Measurements from ENCODE around the gene IFRD2.

Gene IFRD2, protein sequence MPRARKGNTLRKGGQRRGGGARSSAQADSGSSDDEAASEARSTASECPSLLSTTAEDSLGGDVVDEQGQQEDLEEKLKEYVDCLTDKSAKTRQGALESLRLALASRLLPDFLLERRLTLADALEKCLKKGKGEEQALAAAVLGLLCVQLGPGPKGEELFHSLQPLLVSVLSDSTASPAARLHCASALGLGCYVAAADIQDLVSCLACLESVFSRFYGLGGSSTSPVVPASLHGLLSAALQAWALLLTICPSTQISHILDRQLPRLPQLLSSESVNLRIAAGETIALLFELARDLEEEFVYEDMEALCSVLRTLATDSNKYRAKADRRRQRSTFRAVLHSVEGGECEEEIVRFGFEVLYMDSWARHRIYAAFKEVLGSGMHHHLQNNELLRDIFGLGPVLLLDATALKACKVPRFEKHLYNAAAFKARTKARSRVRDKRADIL

DNA sequence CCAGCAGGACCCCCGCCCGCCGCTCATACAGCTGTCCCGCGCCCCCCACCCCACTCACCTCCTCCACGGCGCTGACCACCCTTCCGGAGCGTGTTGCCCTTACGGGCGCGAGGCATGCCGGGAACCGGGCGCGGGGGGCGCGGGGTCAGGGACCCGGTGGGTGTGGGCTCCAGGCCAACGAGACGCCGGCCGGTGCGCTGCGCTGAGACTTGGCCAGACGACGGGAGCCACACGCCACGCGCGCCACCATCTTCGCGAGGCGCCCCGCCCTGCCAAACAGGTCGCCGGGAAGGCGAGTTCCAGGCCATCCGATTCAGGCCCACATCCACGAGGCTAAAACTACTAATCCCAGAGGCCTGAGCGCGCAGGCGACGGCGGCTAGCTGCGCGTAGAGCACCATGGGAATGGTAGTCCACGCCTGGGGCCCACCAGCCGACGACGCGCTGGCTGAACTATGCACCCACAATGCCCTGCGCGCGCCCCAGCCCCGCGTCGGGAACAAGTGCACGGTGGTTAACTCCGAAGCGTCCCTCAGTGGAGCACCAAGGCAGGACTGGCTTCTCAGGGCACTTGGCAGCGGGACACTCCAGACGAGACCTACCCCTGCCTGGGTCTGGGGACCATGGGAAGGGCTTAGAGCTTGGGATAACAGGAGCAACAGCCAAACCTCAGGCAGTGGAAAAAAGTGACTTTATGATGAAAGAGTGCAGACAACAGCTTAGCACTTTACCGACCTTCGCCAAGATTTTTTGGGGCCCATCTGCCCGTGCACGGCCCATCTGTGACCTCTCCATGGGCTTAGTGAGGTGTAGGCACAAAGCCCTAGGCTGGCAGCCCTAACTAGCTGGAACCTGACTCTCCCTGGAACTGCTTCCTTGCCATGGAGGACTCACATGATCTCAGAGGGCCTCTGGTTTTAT is at the start of gene IFRD2:
Gene IFRD2, minus strand, starts transcription at position 271 of the 920 bp plus-strand sequence. Its CDS starts 155 bp downstream, at position 116.
- FAIRE-seq, result peak; percentile 97

DNA sequence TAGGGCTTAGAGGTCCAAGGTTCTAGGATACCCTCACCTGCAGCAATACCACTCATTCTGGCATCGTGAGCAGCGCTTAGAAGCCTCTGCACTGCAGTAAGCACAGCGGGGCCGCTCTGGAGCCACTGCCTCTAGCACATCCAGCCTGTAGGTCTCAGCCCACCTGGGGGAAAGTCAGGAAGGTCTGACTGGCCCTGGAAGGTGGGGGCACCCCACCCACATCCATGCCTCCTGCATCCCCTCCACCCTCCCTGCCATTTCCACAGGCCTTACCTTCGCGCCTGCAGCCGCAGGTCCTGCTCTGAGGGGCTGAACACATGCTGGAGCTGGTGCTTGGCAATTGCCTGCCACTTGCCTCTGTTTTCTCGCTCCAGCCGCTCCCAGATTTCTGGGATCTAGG is 49.3 kb upstream of the IFRD2 start:
- FAIRE-seq, result no peak

DNA sequence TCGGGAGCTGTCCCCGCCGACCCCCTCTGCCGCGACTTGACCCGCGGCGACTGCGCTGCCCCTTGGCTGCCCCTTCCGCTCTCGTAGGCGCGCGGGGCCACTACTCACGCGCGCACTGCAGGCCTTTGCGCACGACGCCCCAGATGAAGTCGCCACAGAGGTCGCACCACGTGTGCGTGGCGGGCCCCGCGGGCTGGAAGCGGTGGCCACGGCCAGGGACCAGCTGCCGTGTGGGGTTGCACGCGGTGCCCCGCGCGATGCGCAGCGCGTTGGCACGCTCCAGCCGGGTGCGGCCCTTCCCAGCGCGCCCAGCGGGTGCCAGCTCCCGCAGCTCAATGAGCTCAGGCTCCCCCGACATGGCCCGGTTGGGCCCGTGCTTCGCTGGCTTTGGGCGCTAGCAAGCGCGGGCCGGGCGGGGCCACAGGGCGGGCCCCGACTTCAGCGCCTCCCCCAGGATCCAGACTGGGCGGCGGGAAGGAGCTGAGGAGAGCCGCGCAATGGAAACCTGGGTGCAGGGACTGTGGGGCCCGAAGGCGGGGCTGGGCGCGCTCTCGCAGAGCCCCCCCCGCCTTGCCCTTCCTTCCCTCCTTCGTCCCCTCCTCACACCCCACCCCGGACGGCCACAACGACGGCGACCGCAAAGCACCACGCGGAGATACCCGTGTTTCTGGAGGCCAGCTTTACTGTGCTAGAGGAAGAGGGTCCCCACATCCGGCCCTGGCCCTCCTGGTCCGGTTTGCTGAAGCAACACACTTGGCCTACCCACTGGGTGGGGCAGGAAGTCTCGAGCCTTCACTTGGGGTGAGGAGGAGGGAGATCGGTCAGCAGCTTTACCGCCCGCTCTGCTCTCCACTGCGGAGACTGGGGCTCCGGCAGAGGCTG is 48.5 kb upstream of the IFRD2 start, which contains the start of gene RASSF1:
Gene RASSF1, minus strand, starts transcription at position 389 of the 882 bp plus-strand sequence. Its CDS starts 31 bp downstream, at position 358.
- no peak for FAIRE-seq

DNA sequence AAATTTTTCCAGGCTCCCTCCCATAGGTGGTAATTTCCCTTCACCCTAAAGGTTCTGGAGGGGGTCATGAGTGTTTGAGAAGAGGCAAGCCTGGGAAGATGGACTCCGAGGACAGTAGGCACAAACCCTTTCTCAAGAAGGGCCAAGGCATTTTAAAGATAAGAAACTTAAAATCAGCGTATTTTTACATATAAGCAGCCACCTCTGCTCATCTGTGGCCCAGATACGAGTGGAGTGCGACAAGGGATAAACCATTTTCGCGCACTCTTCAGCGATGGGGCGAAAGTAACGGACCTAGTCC is 47.9 kb upstream of the IFRD2 start:
- FAIRE-seq, result no peak

DNA sequence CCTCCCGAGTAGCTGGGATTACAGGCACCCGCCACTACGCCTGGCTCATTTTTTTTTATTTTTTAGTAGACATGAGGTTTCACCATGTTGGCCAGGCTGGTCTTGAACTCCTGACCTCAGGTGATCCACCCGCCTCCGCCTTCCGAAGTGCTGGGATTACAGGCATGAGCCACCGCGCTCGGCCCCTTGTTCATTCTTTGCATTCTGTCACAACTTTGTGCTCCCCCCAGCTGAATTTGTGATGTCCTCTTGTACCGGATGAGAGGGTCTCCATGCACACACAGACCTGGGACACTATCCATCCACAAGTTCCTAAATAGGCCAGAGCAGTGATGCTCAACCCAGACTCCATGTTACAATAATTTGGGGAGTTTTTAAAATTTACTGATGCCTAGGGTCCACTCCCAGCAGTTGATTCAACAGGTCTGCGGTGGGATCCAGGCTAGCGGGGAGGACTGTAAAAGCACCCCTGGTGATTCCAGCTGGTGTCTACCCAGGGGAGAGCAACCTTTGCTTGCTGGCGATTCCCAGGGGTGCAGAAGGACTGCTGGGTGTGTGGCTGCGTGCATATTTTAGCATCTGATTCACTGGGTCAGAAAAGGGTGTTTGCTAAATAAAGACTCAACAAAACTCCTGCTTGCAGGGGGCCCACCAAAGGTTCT is 47.4 kb upstream of the IFRD2 start:
- no peak for FAIRE-seq

DNA sequence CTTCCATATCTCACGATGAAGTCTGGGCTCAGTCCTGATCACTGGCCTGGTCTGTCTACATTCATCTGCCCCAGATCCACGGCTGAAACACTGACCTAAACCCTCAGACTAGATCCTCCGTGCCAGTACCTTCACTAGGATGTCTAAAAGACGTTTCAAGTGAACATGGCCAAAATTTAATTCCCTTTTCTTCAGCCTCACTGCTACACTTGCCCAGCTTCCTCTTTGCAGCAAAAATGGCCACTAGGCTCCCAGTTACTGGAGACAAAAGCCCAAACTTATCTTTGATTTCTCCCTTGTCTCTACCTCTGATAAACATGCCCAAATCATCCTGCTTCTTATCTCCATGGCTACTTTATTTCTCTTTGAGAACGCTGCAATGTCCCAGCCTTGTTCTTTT is 46.7 kb upstream of the IFRD2 start:
- no peak for FAIRE-seq

DNA sequence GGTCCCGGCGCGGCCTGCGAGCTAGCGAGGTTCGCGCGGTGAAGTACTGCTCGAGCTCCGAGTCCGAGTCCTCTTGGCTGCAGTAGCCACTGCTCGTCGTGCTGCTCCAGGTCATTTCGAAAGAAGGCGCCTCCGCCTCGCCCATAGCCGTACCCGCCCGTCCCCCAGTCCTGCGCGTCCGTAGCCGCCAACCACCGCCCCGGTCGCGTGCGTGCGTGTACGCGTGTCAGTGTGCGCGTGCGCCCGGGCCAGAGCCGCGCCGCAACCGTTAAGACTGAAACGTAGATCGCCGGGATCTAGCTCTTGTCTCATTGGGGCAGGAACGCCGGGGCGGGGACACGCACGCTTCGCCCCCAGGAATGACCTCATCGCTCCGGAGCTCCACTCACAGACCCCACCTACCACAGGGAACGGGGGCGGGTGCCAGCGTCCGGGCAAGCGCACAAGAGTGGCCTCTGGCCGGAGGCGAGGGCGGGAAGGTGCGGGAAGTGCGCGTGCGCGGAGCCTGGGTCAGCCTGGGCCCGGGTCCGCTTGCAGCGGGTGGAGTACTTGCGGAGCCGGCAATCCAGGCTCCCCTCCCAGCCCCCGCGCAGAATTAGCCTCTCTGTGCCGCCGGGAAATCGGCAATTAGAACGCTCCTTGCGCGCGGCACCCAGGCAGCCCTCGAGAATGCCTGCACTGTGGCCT is 45.1 kb upstream of the IFRD2 start:
- FAIRE-seq, result peak; percentile 98

DNA sequence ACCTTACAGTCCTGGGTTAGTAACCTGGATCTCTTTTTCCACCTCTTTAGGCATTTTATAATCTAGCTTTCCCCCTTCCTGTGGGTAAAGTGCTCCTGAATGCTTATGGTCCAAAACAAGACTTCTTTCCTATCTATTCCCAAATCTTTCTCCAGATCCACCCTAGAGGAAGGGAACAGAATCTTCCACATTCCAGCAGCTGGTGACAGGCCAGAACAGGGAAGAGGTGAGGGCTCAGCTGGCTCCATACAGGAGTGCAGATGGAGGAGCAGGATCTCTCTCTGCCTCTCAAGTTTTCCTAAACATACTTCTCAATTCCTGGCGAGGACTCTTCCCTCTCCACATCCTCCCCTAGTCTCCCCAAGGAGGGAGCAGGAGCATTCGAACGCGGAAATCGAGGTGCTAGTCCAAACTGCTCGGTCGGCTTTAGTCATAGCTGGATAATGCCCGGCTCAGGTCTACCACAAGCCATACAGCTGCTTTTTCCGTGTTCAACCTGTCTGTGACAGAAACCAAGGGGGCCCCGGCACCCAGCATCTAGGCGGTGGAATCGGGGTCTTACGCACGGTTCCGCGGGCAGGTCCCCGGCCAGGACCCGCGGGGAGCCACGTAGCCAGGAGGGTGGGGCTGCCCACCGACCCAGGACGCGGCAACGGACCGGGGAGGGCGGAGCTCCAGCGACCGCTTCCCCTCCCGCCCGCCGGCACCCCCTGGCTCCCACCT is 44.4 kb upstream of the IFRD2 start:
- FAIRE-seq, result no peak

DNA sequence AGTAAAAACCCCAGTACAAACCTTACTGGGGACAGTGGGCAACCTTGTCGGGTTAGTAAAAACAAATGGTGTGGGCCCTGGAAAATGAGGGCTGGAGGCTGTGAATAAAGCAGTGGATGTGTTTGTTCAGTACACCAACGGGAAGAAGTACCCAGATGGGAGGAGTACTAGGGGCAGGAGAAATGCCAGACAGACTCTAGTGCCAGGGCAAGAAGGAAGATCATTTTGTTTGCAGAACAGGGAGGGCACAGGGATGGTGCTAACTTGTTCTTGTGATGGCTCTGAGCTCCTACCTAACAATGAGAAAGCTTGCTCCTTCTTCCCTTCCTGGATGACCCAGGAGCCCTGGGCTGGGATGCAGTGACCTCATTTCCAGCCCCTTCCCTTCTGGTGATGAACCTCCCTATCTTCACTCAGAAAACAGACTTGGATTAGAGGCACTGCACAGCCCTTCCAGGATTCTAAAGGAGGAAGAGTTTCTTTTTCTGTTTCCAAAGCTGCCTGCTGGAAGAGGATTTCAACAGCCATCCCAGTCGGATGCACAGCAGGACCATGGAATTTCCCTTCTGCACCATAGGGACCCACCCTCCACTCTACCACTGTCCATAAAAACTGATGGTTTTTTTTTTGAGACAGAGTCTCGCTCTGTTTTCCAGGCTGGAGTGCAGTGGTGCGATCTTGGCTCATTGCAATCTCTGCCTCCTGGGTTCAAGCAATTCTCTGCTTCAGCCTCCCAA is 42.3 kb upstream of the IFRD2 start:
- FAIRE-seq, result no peak

DNA sequence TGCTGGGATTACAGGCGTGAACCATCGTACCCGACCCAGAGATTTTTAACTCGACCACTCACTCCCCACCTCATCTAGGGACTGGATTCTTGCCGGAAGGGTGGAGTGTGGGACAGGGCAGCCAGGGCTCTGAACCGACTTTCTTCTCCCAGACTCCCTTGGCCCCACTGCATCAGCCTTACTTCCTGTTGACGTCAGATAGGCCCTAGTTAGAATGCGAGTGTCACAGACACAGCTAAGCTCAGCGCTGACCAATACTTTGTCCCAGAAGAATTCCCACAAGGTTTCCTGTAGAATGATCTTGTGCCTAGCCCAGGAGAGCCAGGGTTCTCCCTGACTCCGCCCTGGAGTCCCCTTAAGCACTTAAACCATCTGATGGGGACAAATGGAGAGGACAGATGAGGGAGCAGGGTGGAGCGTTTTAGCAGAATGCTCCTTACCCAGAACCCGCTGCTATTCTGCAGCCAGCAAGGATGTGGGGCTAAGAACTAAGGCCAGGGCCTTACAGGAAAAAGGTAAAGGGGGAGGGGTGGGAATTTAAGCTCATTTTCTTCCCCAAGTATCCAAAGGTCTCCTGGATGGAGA is 41.6 kb upstream of the IFRD2 start:
- FAIRE-seq, result no peak

DNA sequence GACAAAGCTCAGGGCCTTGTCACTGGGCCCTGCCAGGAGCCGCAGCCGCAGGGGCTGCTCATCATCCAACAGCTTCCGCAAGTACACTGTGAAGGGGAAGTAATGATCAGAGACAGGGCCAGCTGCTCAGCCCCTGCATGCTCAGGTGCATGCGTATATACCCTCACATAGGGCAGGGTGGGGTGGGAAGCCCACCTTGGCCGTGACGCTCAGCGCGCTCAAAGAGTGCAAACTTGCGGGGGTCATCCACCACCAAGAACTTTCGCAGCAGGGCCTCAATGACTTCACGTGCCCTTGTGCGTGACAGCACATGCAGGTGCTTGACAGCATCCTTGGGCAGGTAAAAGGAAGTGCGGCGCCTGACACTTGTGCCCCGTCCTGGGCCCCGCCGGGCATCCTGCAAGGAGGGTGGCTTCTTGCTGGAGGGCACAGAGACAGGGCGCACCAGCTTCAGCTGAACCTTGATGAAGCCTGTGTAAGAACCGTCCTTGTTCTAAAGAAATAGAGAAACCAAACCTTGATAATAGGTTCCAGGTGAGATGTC is 39.2 kb upstream of the IFRD2 start:
- FAIRE-seq, result no peak

DNA sequence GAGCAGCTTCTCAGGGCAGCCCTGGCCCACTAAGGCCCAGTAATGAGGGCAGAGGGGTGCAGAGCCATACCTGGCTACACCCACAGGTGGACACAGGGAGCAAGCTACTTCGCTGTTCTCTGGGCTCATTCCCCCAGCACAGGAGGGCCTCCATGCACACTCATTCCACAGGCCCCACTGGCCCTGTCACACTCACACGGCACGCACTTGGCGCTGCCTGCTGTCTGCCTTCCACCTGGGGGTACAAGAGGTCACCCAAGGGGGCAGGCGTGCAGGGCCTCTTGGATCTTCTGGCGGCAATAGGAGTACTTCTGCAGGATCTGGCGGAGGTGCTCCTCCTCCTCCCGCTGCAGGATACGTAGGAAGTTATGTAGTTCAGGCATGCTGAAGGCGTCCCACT is 38.1 kb upstream of the IFRD2 start:
- no peak for FAIRE-seq

DNA sequence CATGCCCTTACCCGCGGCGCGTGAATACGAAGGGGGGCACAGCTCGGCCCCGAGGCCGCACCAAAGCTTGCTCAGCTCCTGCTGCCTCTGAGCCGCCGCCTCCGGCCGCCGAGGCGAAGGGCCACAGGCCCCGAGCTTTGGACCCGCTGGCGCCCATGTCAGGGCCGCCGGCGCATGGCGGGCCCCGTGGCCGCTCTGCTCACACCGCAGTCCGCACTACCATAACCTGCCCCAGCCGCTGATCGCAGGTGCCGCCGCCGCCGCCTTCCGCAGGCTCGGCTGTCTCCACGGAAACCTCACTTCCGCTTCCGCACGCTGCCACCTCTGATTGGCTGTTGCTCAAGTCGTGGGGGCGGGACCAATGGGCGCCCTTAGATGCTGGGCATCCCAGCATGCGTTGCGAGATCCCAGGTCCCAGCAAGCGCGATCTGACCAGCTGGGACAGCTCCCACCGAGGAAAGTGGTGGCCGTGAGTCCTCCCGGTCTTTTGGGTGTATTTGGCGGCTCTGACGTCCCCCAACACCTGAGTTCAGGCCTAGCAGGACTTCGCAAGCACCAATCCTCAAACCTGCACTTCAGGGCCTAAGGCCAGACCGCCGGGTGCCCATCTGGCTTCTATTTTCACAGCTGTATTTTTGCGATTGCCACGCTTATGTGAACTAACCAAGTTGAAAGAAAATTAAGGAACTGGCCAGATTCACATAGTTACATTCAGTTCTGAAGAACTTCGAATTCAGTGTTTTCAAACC is 35.9 kb upstream of the IFRD2 start, which contains the start of gene TUSC2:
Gene TUSC2, minus strand, starts transcription at position 281 of the 749 bp plus-strand sequence. Its CDS starts 124 bp downstream, at position 157.
- FAIRE-seq, result peak; percentile 96

DNA sequence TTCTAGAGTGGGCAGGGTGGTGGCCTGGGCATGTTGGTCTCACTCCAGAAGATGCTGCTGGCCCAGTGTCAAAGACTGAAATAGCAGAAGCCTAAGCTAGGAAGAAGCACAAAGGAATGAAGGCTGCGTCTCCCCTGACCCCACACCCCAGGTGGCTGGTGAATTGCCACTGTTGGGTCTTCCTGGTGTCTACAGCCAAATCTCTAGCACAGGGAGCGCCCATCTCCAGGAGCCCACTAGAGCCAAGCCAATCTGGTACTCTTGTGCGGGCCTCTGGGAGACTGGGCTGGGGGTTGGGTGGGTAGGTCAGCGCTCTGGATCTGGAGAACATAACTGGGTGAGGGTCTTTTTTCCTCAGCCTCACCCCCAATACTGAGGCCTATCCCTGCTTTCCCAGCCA is 34.9 kb upstream of the IFRD2 start:
- no peak for FAIRE-seq

DNA sequence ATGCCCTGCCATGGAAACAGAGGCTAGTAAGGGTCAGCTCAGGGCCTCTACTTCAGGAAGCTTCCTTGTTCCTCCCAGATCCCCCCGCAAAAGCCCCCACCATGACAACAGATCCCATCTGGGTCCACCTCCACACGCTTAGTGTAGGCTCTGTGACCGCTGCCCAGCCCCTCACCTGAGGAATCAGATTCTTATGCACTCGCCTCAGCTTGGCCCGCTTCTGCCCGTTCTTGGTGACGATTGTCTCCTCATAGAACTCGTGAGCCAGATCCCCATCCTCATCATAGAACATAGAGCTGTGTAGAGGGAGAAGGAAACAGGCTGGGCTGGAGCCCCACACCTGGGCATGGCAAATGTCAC is 33.9 kb upstream of the IFRD2 start:
- FAIRE-seq, result no peak

DNA sequence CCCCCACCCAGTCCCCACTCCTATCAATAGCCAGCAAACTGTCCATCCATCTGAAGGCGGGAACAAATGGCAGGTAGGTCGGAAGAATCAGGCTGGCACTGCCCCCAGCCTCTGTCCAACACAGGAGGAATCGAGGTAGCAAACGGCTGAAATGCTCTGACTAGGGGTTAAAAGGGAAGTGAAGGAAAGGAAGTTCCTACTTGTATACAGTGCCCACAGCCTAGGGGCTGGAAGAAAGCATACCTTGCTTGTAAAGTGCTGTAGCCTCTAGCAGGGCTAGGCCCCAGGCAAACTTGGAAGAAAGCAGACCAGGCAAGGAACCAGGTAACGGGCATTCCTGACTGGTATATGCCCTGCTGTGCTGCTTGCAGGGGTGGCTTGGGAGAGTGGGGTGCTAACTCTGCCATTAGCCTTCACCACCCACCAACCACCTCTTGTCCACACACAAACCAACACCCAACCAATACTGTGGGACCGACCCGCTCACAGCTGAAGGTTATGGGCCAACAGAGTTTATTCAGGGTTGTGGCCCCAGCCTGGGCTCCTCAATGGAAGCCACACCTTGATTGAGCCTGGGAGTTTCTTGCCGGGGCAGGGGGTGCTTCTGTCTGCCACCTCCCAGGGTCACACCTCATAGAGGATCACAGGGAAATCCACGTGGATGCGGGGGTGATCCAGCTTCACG is 33.4 kb upstream of the IFRD2 start:
- FAIRE-seq, result no peak

DNA sequence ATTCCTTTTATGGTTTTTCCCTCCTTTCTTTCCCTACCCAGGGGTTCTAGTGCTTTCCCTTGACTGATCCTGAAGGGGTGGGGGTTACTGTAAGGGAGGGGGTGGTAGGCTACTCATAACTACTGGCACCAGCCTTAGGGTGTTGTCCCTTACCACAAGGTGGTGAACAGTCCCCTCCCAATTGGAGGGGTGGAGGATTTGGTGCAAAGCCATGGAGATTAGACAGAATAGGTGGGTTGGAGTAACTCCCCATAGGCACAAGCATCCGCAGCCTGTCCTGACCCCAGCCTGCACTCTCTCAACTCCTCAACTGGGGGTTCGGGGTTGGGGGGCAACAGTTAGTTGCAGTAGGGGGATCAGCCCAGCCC is 32.9 kb upstream of the IFRD2 start:
- no peak for FAIRE-seq

Measured in G401.6 (cell line).